Memory B cell (primary cell): ENCODE measurements around the gene ABHD16B.

ENCODE experiments used
- ATAC-seq: fragments of 150-1000 bp; cut with Tn5 transposase; 2 replicates; pipeline ENCODE4 v1.10.0; 2021; ENCODE audit warnings: low read depth, mild to moderate bottlenecking, moderate library complexity
- DNase-seq, 2 donors: peaks; one replicate each; pipeline ENCODE4 v3.0.0; 2022; ENCODE audit warnings: low spot score in 2 of 2
- H3K27ac Mint-ChIP-seq: one replicate; pipeline ENCODE4 v1.8.0; 2022; ENCODE audit warnings: mild to moderate bottlenecking, moderate library complexity, mixed read lengths
- H3K27me3 Mint-ChIP-seq: one replicate; pipeline ENCODE4 v1.8.0; 2022; ENCODE audit warnings: mixed read lengths
- H3K36me3 Mint-ChIP-seq: one replicate; pipeline ENCODE4 v1.8.0; 2022; ENCODE audit warnings: mild to moderate bottlenecking, mixed read lengths
- H3K4me1 Mint-ChIP-seq: one replicate; pipeline ENCODE4 v1.8.0; 2022; ENCODE audit warnings: mixed read lengths
- H3K4me3 Mint-ChIP-seq: one replicate; pipeline ENCODE4 v1.8.0; 2022; ENCODE audit warnings: mild to moderate bottlenecking, moderate library complexity, mixed read lengths
- H3K9me3 Mint-ChIP-seq: one replicate; pipeline ENCODE4 v1.8.0; 2022; ENCODE audit warnings: mixed read lengths

ABHD16B gene

GRCh38 chr20:63896264-63897105 is 35.2 kb downstream of the ABHD16B start:
- Mint-ChIP-seq H3K27me3 (no peaks in the 10 kb centered on the region), H3K4me3 (peak overlapping the region; percentile 82), H3K4me1 (peaks cover 27% of the 10 kb centered on the region), H3K27ac (peak overlapping the region; percentile 93), H3K9me3 (no peaks in the 10 kb centered on the region), H3K36me3 (peaks cover 4% of the 10 kb centered on the region)
- DNase-seq (peak; percentile 47 to 50), ATAC-seq (peak; percentile 62)

DNA sequence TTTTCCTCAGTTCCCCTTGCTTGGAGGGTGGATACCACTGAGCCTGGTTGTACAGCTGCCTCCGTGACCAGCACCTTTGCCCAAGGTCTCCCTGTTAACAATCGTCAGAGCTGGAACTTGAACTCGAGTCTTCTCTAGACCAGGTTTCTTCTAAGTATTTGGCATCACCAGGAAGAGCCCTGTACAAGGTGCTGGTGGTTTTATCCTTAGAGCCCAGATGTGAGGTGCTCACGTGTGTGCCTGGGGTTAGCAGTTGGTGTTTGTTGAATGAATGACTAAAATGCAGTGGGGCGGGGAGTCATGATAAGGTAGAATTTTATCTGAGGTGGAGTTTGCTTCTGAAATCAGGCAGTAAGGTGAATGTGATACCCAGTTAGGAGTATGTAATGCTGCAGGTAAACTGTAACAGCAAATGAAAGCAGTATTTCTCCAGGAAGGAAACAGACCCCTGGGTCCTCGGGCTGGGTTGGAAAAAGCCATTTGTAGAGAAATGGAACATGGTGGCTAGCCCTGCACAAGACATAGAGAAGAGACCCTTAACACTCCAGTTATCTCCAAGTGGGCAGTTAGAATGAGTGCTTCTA is 36.8 kb downstream of the ABHD16B start:
- H3K36me3 Mint-ChIP-seq = peaks cover 3% of the 10 kb centered on the region
- ATAC-seq (no peak), DNase-seq (no peak)
- H3K27ac Mint-ChIP-seq = peak overlapping the region; percentile 66
- peaks cover 27% of the 10 kb centered on the region for H3K4me1 Mint-ChIP-seq
- H3K9me3 Mint-ChIP-seq = no peaks in the 10 kb centered on the region
- H3K27me3 Mint-ChIP-seq = no peaks in the 10 kb centered on the region
- no peak overlapping the region for H3K4me3 Mint-ChIP-seq

- ATAC-seq = no peak
- Mint-ChIP-seq H3K4me3 (no peak overlapping the region), H3K27me3 (no peaks in the 10 kb centered on the region), H3K4me1 (peaks cover 26% of the 10 kb centered on the region), H3K36me3 (peaks cover 3% of the 10 kb centered on the region), H3K27ac (no peak overlapping the region), H3K9me3 (no peaks in the 10 kb centered on the region)
- no peak for DNase-seq
These were observed 37.7 kb downstream of the ABHD16B start for GRCh38 chr20:63898882-63899558.

GRCh38 chr20:63900413-63900812 is 39.1 kb downstream of the ABHD16B start:
- Mint-ChIP-seq H3K27ac (no peak overlapping the region), H3K9me3 (no peaks in the 10 kb centered on the region), H3K36me3 (peaks cover 3% of the 10 kb centered on the region), H3K4me3 (no peak overlapping the region), H3K4me1 (peaks cover 25% of the 10 kb centered on the region), H3K27me3 (no peaks in the 10 kb centered on the region)
- no peak for ATAC-seq
- no peak for DNase-seq

DNA sequence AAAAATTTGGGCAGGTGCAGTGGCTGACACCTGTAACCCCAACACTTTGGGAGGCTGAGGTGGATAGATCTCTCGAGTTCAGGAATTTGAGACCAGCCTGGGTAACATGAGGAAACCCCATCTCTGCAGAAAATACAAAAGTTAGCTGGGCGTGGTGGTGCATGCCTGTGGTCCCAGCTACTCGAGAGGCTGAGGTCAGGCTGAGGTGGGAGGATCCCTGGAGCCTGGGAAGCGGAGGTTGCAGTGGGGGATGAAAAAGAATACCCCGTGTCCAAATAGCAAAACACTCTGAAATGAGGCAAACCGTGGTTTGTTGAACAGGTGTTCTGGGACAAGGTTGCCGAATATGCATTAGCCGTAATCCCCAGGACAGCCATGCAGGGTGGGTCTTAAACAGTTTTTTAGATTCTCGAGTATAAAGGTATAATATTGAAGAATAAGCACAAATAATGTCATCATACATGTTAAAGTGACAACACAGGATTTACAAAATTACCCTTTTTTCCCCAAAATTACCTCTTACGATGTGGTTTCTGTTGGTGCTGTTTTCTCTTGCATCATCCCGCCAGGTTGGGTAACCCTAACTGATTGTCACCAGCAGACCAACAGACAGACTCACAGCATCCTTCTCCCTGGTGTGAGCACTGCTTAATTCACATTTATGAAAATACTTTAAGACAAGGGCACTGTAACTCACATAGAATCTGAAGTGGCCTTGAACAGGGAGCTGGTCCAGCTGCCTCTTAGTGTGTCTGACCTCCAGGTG is 42.7 kb downstream of the ABHD16B start:
- no peak overlapping the region for H3K27ac Mint-ChIP-seq

GRCh38 chr20:63908008-63908682 is 46.8 kb downstream of the ABHD16B start:
- Mint-ChIP-seq H3K4me1 (peaks cover 20% of the 10 kb centered on the region), H3K4me3 (no peak overlapping the region), H3K27me3 (no peaks in the 10 kb centered on the region), H3K27ac (no peak overlapping the region), H3K9me3 (no peaks in the 10 kb centered on the region), H3K36me3 (no peaks in the 10 kb centered on the region)
- ATAC-seq (no peak), DNase-seq (no peak)

More for the DNA sequence above, 42.7 kb downstream of the ABHD16B start:
- Mint-ChIP-seq H3K36me3 (peaks cover 2% of the 10 kb centered on the region), H3K27me3 (no peaks in the 10 kb centered on the region), H3K9me3 (no peaks in the 10 kb centered on the region), H3K4me1 (peaks cover 9% of the 10 kb centered on the region), H3K4me3 (no peak overlapping the region)
- ATAC-seq = no peak
- DNase-seq = no peak

DNA sequence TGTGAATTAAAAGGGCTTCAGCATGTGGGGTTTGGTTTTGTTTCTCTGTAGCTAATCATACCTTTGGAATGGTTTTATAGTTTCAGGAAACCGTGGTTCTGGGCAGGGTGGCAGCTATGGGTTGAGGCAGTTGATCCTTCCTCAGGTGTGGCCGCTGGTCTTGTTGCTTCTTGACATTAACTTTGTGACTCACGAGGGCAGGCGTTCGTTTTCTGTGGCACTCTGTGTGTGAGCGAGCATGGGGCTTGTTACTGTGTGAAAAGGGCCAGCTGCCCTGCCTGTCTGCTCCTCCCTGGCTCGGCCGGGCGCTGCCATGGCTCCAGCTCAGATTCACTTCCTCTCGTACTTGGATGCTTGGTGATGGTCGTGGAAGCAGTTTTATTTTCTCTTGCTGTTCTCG is 49.9 kb downstream of the ABHD16B start:
- ATAC-seq (no peak), DNase-seq (no peak)
- peaks cover 2% of the 10 kb centered on the region for H3K9me3 Mint-ChIP-seq
- H3K4me3 Mint-ChIP-seq = no peak overlapping the region
- peaks cover 6% of the 10 kb centered on the region for H3K36me3 Mint-ChIP-seq
- peak overlapping the region; percentile 85 for H3K27ac Mint-ChIP-seq
- peaks cover 22% of the 10 kb centered on the region for H3K4me1 Mint-ChIP-seq
- no peaks in the 10 kb centered on the region for H3K27me3 Mint-ChIP-seq
